Nephron (organoid): Measurements from ENCODE around the gene AIP.

ENCODE experiments used
- H3K27ac Mint-ChIP-seq, 3 experiments: 2 replicates each; pipeline ENCODE4 v1.8.0; 2020; ENCODE audit warnings: mixed read lengths in 3 of 3, mild to moderate bottlenecking in 2 of 3, moderate library complexity in 1 of 3
- H3K27me3 Mint-ChIP-seq: 2 replicates; pipeline ENCODE4 v1.8.0; 2021; ENCODE audit warnings: low read depth, mild to moderate bottlenecking, moderate library complexity, mixed read lengths
- H3K36me3 Mint-ChIP-seq: 2 replicates; pipeline ENCODE4 v1.8.0; 2020; ENCODE audit warnings: low read depth, mixed read lengths
- H3K4me1 Mint-ChIP-seq: 2 replicates; pipeline ENCODE4 v1.8.0; 2020; ENCODE audit warnings: mixed read lengths
- H3K4me3 Mint-ChIP-seq, 3 experiments: 2 replicates each; pipeline ENCODE4 v1.8.0; 2020; ENCODE audit warnings: mild to moderate bottlenecking in 3 of 3, mixed read lengths in 3 of 3, moderate library complexity in 2 of 3
- H3K9me3 Mint-ChIP-seq: 2 replicates; pipeline ENCODE4 v1.8.0; 2020; ENCODE audit warnings: mixed read lengths
- CTCF ChIP-seq, 3 experiments: fragments of 200-600 bp; sonication (generic); IDR thresholded peaks; one replicate each; pipeline ENCODE4 v1.5.0; 2021; ENCODE audit warnings: antibody characterized with exemption in 3 of 3; ENCODE audit not compliant: unreplicated experiment in 3 of 3

AIP gene

GRCh38 chr11:67495234-67496005, 12.6 kb downstream of the AIP start:
- no peak for TF ChIP-seq CTCF (IDR thresholded peaks at IDR 0.05; ENCODE audit: unreplicated experiment in 3 of 3)
- no peaks in the 10 kb centered on the region for H3K9me3 Mint-ChIP-seq
- no peaks in the 10 kb centered on the region for H3K27me3 Mint-ChIP-seq
- H3K27ac Mint-ChIP-seq = no peak overlapping the region
- no peak overlapping the region for H3K4me3 Mint-ChIP-seq
- no peaks in the 10 kb centered on the region for H3K4me1 Mint-ChIP-seq
- H3K36me3 Mint-ChIP-seq = peaks cover 3% of the 10 kb centered on the region

GRCh38 chr11:67496113-67496512, 13.3 kb downstream of the AIP start:
- Mint-ChIP-seq H3K36me3 (peaks cover 8% of the 10 kb centered on the region), H3K9me3 (no peaks in the 10 kb centered on the region), H3K4me1 (no peaks in the 10 kb centered on the region), H3K27me3 (no peaks in the 10 kb centered on the region), H3K4me3 (no peak overlapping the region), H3K27ac (no peak overlapping the region)
- TF ChIP-seq CTCF (IDR thresholded peaks at IDR 0.05; ENCODE audit: unreplicated experiment in 3 of 3) = no peak

GRCh38 chr11:67497656-67498291, 14.9 kb downstream of the AIP start:
- no peaks in the 10 kb centered on the region for H3K9me3 Mint-ChIP-seq
- no peak overlapping the region for H3K4me3 Mint-ChIP-seq
- H3K4me1 Mint-ChIP-seq = peaks cover 2% of the 10 kb centered on the region
- TF ChIP-seq CTCF (IDR thresholded peaks at IDR 0.05; ENCODE audit: unreplicated experiment in 3 of 3) = no peak
- H3K27ac Mint-ChIP-seq = no peak overlapping the region
- peaks cover 10% of the 10 kb centered on the region for H3K36me3 Mint-ChIP-seq
- peaks cover 5% of the 10 kb centered on the region for H3K27me3 Mint-ChIP-seq

- H3K4me1 Mint-ChIP-seq = peaks cover 7% of the 10 kb centered on the region
- no peaks in the 10 kb centered on the region for H3K9me3 Mint-ChIP-seq
- TF ChIP-seq CTCF (IDR thresholded peaks at IDR 0.05; ENCODE audit: unreplicated experiment in 3 of 3) = no peak
- no peak overlapping the region for H3K4me3 Mint-ChIP-seq
- H3K36me3 Mint-ChIP-seq = peaks cover 10% of the 10 kb centered on the region
- H3K27me3 Mint-ChIP-seq = peaks cover 9% of the 10 kb centered on the region
- H3K27ac Mint-ChIP-seq = no peak overlapping the region
Measured at GRCh38 chr11:67498544-67498972, 15.7 kb downstream of the AIP start.

GRCh38 chr11:67499808-67500483, 17.1 kb downstream of the AIP start:
- H3K27ac Mint-ChIP-seq = no peak overlapping the region
- H3K27me3 Mint-ChIP-seq = peaks cover 13% of the 10 kb centered on the region
- no peak overlapping the region for H3K4me3 Mint-ChIP-seq
- H3K9me3 Mint-ChIP-seq = no peaks in the 10 kb centered on the region
- peaks cover 10% of the 10 kb centered on the region for H3K36me3 Mint-ChIP-seq
- TF ChIP-seq CTCF (IDR thresholded peaks at IDR 0.05; ENCODE audit: unreplicated experiment in 3 of 3) = no peak
- H3K4me1 Mint-ChIP-seq = peaks cover 7% of the 10 kb centered on the region
